Fibroblast of pulmonary artery (primary cell): ENCODE data around the gene SLC16A5.
"Not testable (repeated sequence)": the region's sequence is repeated elsewhere in the genome, so short reads cannot be mapped to it uniquely, and the experiment has no call there.

Source experiments
- DNase-seq: peaks from one replicate; pipeline ENCODE4 v3.0.0-alpha.2; 2010; ENCODE audit warnings: low read depth
- H3K4me3 ChIP-seq: replicated peaks from 2 replicates; pipeline ENCODE4 v1.5.1; 2011; ENCODE audit warnings: low read depth, mild to moderate bottlenecking, control low read depth, low read length, moderate library complexity
- CTCF ChIP-seq: IDR thresholded peaks from 2 replicates; pipeline ENCODE4 v1.5.1; 2011; ENCODE audit warnings: mild to moderate bottlenecking, control low read depth, low read length, inconsistent platforms; ENCODE audit errors: missing control alignments

SLC16A5 gene

GRCh38 chr17:75133001-75133400 is 45.2 kb downstream of the SLC16A5 start:
- no peak overlapping the region for H3K4me3 ChIP-seq
- DNase-seq: no peak
- no peak for TF ChIP-seq CTCF

- DNase-seq, H3K4me3 ChIP-seq: not testable (repeated sequence)
Observed at GRCh38 chr17:75133607-75134347, 46.0 kb downstream of the SLC16A5 start.

- no peak overlapping the region for H3K4me3 ChIP-seq
- no peak for TF ChIP-seq CTCF
- no peak for DNase-seq
Observed at GRCh38 chr17:75135452-75135851, 47.7 kb downstream of the SLC16A5 start.

DNA sequence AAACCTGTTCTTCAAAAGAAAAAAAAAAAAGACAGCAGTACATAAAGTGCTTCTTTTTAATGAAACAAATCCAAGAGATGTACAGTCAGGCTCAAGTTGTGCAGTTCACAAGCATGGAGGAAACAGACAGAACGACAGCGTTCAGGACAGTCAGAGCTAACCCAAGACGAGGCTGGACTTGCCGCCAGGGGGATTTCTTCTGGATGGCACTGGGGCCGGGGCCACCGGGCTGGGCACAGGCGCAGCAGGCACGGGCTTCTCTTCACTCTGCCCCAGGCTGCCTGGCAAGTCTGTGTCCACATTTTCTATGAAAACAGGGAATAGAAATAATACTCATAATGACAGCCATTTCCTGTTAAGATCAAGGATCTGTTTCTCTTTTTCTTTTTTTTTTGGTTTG is 48.2 kb downstream of the SLC16A5 start:
- DNase-seq: no peak
- no peak for TF ChIP-seq CTCF
- H3K4me3 ChIP-seq: no peak overlapping the region

- not testable (repeated sequence) for DNase-seq, H3K4me3 ChIP-seq
Observed at GRCh38 chr17:75137762-75138161, 50.0 kb downstream of the SLC16A5 start.

- no peak for TF ChIP-seq CTCF
- no peak overlapping the region for H3K4me3 ChIP-seq
- DNase-seq: no peak
Observed at GRCh38 chr17:75138519-75138918, 50.8 kb downstream of the SLC16A5 start.

DNA sequence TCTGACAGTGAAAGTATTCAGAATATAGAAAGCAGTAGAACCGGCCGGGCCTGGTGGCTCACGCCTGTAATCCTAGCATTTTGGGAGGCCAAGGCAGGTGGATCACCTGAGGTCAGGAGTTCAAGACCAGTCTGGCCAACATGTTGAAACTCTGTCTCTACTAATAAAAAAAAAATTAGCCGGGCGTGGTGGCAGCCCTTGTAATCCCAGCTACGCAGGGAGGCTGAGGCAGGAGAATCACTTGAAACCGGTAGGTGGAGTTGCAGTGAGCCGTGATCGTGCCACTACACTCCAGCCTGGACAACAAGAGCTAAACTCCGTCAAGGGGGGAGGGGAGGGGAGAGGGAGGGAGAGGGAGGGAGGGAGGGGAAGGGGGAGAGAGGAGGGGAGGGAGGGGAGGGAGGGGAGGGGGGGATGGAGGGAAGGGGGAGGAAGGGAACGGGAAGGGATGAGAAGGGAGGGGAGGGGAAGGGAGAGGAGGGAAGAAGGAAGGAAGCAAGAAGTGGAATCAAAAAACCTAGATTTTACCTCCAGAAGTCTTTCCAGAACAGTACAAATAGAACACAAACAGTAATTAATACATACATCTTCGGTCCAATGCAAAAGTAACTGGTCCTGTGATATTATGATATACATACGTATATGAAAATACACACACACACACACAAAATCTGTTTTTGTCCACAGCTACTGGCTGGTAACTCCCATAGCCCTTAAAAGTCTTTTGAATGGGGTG is 54.6 kb downstream of the SLC16A5 start:
- no peak for DNase-seq
- no peak for TF ChIP-seq CTCF
- no peak overlapping the region for H3K4me3 ChIP-seq

GRCh38 chr17:75144816-75145512 is 57.2 kb downstream of the SLC16A5 start:
- no peak for TF ChIP-seq CTCF
- no peak for DNase-seq

More at GRCh38 chr17:75144816-75145512, 57.2 kb downstream of the SLC16A5 start:
- no peak overlapping the region for H3K4me3 ChIP-seq
